SU-DHL-6 (cell line): Measurements from ENCODE around the gene PALB2.

Experiments
- H2AFZ ChIP-seq: fragments of 200-600 bp; sonication (generic); 2 replicates; pipeline ENCODE4 v1.6.1; 2014; ENCODE audit warnings: low read depth, mild to moderate bottlenecking, moderate library complexity, mixed read lengths, antibody characterized with exemption, low read length; ENCODE audit not compliant: severe bottlenecking
- H3F3A ChIP-seq: fragments of 200-600 bp; shearing (Covaris generic); 2 replicates; pipeline ENCODE4 v1.6.0; 2016; ENCODE audit warnings: antibody characterized with exemption, mild to moderate bottlenecking; ENCODE audit not compliant: insufficient read depth
- H3K27ac ChIP-seq: fragments of 200-600 bp; sonication (generic); 2 replicates; pipeline ENCODE4 v1.5.1; 2016; ENCODE audit warnings: low read depth, mild to moderate bottlenecking, low read length, moderate library complexity, mixed read lengths
- H3K27me3 ChIP-seq: fragments of 200-600 bp; sonication (generic), shearing (Covaris generic); 2 replicates; pipeline ENCODE4 v1.6.0; 2014; ENCODE audit warnings: mild to moderate bottlenecking, low read length
- H3K36me3 ChIP-seq: fragments of 200-600 bp; sonication (generic); 2 replicates; pipeline ENCODE4 v1.6.1; 2014; ENCODE audit warnings: mild to moderate bottlenecking, low read length, mixed read lengths
- H3K4me2 ChIP-seq: fragments of 300-600, 200-600 bp; shearing (Covaris generic), sonication (generic); 2 replicates; pipeline ENCODE4 v1.6.0; 2014; ENCODE audit warnings: low read length, low read depth, mild to moderate bottlenecking; ENCODE audit not compliant: poor library complexity, severe bottlenecking
- H3K4me3 ChIP-seq: fragments of 200-600 bp; sonication (generic); 2 replicates; pipeline ENCODE4 v1.5.1; 2014; ENCODE audit warnings: antibody characterized with exemption, low read length, mild to moderate bottlenecking, mixed read lengths; ENCODE audit not compliant: insufficient read depth, poor library complexity, severe bottlenecking
- H3K79me2 ChIP-seq: fragments of 200-600 bp; sonication (generic); 2 replicates; pipeline ENCODE4 v1.6.1; 2014; ENCODE audit warnings: mild to moderate bottlenecking, low read length, moderate library complexity; ENCODE audit not compliant: insufficient read depth
- H3K9ac ChIP-seq: fragments of 200-600 bp; sonication (generic); 2 replicates; pipeline ENCODE4 v1.7.0; 2014; ENCODE audit warnings: mild to moderate bottlenecking, low read length
- H3K9me2 ChIP-seq: fragments of 200-600 bp; sonication (generic); replicated peaks from 2 replicates; pipeline ENCODE4 v1.6.1; 2014; ENCODE audit warnings: low read length; ENCODE audit not compliant: insufficient read depth
- H3K9me3 ChIP-seq: fragments of 200-600 bp; sonication (generic); 2 replicates; pipeline ENCODE4 v1.6.1; 2014; ENCODE audit warnings: low read length, mixed read lengths; ENCODE audit not compliant: insufficient read depth
- H4K20me1 ChIP-seq: fragments of 200-600 bp; sonication (generic); 2 replicates; pipeline ENCODE4 v1.6.1; 2014; ENCODE audit warnings: low read depth, mild to moderate bottlenecking, antibody characterized with exemption, low read length, moderate library complexity, mixed read lengths
- EZH2phosphoT487 ChIP-seq: fragments of 200-600 bp; sonication (generic), shearing (Covaris generic); conservative IDR thresholded peaks from 2 replicates; pipeline ENCODE4 v1.6.1; 2018; ENCODE audit warnings: mild to moderate bottlenecking, antibody characterized with exemption, low read length, moderate library complexity, mixed read lengths
- TF ChIP-seq, protein P1 (sequence below): fragments of 200-600 bp; sonication (generic); IDR thresholded peaks from one replicate; pipeline ENCODE4 v1.5.1; 2017; ENCODE audit warnings: antibody characterized with exemption, mild to moderate bottlenecking, low read length, moderate library complexity; ENCODE audit not compliant: insufficient read depth, poor library complexity, severe bottlenecking

Gene PALB2

GRCh38 chr16:23663918-23664317, 22.8 kb upstream of the PALB2 start:
- H3K4me3 ChIP-seq: no peak overlapping the region
- H3F3A ChIP-seq: no peaks in the 10 kb centered on the region
- H3K9me3 ChIP-seq: no peaks in the 10 kb centered on the region
- no peak overlapping the region for H3K9ac ChIP-seq
- H3K27me3 ChIP-seq: no peaks in the 10 kb centered on the region
- H3K79me2 ChIP-seq: no peaks in the 10 kb centered on the region
- no peak overlapping the region for H3K27ac ChIP-seq
- no peak overlapping the region for H3K4me2 ChIP-seq
- H4K20me1 ChIP-seq: no peaks in the 10 kb centered on the region
- peaks cover 41% of the 10 kb centered on the region; the same call in 1 of the 2 replicates for H3K36me3 ChIP-seq
- TF ChIP-seq, protein P1, sequence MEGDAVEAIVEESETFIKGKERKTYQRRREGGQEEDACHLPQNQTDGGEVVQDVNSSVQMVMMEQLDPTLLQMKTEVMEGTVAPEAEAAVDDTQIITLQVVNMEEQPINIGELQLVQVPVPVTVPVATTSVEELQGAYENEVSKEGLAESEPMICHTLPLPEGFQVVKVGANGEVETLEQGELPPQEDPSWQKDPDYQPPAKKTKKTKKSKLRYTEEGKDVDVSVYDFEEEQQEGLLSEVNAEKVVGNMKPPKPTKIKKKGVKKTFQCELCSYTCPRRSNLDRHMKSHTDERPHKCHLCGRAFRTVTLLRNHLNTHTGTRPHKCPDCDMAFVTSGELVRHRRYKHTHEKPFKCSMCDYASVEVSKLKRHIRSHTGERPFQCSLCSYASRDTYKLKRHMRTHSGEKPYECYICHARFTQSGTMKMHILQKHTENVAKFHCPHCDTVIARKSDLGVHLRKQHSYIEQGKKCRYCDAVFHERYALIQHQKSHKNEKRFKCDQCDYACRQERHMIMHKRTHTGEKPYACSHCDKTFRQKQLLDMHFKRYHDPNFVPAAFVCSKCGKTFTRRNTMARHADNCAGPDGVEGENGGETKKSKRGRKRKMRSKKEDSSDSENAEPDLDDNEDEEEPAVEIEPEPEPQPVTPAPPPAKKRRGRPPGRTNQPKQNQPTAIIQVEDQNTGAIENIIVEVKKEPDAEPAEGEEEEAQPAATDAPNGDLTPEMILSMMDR: no peak
- TF ChIP-seq EZH2phosphoT487: no peak
- no peaks in the 10 kb centered on the region for H3K9me2 ChIP-seq
- no peak overlapping the region for H2AFZ ChIP-seq

GRCh38 chr16:23651943-23652468, 10.9 kb upstream of the PALB2 start:
- Histone ChIP-seq H3F3A (0 out of 2 replicates have a peak, but pooled peaks cover 4% of the 10 kb centered on the region), H3K36me3 (peaks cover 32% of the 10 kb centered on the region), H3K79me2 (peaks cover 93% of the 10 kb centered on the region), H3K27ac (no peak overlapping the region), H3K4me2 (no peak overlapping the region), H4K20me1 (peaks cover 7% of the 10 kb centered on the region; the same call in 1 of the 2 replicates), H2AFZ (no peak overlapping the region), H3K9ac (no peak overlapping the region), H3K9me3 (no peaks in the 10 kb centered on the region), H3K4me3 (no peak overlapping the region), H3K27me3 (no peaks in the 10 kb centered on the region), H3K9me2 (no peaks in the 10 kb centered on the region)
- TF ChIP-seq EZH2phosphoT487: no peak
- TF ChIP-seq, protein P1: no peak

GRCh38 chr16:23650674-23651416, 9.7 kb upstream of the PALB2 start:
- no peaks in the 10 kb centered on the region for H3K27me3 ChIP-seq
- no peaks in the 10 kb centered on the region for H3K9me3 ChIP-seq
- H3K4me3 ChIP-seq: no peak overlapping the region
- H3K4me2 ChIP-seq: no peak overlapping the region
- no peaks in the 10 kb centered on the region for H3K9me2 ChIP-seq
- H3K27ac ChIP-seq: no peak overlapping the region
- H3K9ac ChIP-seq: no peak overlapping the region
- peaks cover 7% of the 10 kb centered on the region; the same call in 1 of the 2 replicates for H4K20me1 ChIP-seq
- H3F3A ChIP-seq: 0 out of 2 replicates have a peak, but pooled peaks cover 4% of the 10 kb centered on the region
- peaks cover 32% of the 10 kb centered on the region for H3K36me3 ChIP-seq
- H3K79me2 ChIP-seq: peaks cover 97% of the 10 kb centered on the region
- no peak overlapping the region for H2AFZ ChIP-seq
- TF ChIP-seq, protein P1: no peak
- no peak for TF ChIP-seq EZH2phosphoT487
